GM10847 (cell line): ENCODE results near the gene HGS.

Experiments
- POLR2A ChIP-seq: IDR thresholded peaks from 2 replicates; pipeline ENCODE4 v1.6.1; 2011; ENCODE audit not compliant: insufficient read length; ENCODE audit errors: extremely low read depth

HGS gene

DNA sequence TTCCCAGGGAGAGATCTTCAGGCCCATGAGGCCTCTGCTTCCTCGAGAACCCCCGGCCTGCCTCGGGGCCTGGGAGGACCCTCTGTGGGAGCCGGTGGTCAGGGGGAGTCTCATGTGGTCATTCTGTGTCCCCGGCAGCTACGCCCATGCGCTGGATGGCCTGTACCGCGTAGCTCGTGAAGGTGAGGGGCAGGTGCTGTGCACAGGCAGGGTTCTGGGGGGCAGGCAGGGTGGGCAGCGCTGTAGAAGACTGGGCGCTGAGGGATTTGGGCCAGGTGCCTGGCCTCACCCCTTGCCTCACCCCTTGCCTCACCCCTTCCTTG, 32.8 kb downstream of the HGS start:
- no peak for TF ChIP-seq POLR2A

DNA sequence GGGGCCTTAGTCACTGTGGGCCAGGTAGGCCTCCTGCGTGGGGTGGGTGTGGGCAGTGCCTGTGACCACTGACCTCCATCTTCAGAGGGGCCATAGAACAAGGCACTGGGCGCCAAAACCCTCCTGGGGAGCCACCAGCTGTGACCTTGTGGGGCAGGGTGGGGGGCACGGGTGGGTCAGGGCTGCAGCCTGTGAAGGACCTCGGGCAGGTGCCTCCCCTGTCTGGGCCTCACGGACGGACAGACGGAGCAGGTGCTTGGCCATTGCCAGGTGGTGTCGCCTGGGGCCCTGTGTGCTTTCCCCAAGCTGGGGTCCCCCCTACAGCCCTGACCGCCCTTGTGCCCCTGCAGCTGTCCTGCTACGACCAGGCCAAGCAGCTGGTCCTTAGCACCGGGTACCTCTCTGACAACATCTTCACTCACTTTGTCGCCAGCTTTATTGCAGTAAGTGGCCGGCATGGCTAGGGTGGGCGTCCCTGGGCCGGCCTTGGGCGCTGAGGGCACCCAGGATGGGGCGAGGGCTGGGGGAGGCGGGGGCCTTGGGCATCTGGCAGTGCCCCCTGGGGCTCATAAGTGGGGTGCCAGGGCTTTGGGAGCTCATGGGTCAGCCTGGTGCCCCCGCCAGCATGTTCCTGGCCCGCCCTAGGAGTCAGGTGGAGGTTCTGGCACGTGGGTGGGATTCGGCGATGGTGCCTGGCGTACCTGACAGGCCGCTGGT, 33.4 kb downstream of the HGS start:
- no peak for TF ChIP-seq POLR2A

DNA sequence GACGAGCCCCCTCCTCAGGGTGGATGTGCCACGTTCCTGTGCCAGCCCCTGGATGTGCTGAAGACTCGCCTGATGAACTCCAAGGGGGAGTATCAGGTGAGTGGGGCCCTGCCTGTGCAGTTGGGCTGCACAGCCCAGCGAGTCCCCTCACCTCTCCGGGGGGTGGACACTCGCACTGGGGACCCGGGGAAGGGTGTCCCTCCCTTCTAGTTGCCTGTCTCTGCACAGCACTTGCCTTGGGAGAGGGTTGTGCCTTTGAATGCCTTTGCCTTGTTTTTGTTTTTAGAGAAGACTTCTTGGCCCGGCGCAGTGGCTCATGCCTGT, 33.9 kb downstream of the HGS start:
- TF ChIP-seq POLR2A = no peak

DNA sequence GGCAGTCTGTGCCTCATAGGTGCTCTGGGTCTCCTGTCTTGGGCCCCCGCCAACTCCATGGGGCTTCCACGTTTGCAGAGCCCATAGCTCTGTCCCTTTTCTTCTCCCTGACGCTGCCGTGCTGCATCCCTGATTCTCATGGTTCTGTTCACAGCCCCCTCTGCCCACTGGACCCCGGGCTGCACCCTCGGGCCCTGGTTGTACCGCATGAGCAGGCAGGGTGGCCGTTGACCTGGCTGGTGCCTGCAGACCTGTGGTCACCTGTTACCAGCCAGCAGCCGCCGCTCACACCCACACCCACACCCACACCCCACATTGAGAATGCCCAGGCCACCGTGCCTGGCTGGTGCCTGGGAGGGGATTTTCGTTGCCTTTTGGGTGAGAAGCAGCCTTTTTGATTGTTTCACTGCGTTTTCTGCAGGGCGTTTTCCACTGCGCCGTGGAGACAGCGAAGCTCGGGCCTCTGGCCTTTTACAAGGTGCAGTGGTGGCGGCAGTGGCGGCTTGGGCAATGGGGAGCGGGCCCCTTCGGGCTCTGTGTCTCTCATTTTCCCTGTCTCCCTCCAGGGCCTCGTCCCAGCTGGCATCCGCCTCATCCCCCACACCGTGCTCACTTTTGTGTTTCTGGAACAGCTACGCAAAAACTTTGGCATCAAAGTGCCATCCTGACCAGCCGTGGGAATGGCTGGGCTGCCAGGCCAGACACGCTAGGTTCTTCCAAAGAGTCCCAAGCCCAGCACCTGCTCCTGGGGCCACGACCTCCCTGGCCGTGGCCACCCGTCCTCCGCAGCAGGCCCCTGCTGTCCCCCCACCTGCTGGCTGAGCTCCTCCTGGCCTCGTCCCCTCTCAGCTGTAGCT, 35.8 kb downstream of the HGS start:
- TF ChIP-seq POLR2A = no peak

DNA sequence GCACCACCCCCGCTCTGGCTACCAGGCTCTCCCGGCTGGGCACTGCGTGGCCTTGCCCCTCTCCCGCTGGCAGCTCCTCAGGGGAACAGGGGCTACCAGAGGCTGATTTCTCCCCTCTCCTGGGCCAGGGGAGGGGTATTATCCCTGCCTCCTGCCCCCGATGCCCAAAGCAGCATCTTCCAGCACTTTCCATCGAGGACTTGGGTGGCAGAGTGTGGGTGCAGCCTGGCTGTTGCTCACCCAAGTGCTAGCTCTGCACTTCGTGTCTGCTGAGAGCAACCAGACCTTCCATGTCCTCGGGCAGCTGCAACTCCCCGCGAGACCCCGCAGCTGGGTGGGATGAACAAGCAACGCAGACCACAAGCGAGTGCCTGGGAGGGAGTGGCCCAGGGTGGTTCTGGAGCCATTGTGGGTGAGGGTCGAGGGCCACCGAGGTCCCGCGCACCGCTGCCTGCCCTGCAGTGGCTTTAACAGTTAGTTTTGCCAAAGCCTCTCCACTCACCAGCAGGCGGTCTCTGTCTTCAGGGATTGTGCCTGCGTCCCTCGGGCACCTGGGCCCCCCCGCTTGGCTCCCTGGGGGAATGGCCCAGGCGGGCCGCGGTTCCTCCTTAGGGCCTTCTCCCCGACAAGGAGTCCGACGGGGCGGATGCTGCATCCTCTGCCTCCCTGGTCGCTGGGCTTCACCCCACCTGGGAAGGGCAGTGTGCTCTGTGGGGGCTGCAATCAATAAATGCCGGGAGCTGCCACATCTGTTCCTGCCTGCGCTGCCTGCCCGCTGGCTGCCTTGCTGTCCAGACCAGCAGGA, 36.7 kb downstream of the HGS start:
- no peak for TF ChIP-seq POLR2A

DNA sequence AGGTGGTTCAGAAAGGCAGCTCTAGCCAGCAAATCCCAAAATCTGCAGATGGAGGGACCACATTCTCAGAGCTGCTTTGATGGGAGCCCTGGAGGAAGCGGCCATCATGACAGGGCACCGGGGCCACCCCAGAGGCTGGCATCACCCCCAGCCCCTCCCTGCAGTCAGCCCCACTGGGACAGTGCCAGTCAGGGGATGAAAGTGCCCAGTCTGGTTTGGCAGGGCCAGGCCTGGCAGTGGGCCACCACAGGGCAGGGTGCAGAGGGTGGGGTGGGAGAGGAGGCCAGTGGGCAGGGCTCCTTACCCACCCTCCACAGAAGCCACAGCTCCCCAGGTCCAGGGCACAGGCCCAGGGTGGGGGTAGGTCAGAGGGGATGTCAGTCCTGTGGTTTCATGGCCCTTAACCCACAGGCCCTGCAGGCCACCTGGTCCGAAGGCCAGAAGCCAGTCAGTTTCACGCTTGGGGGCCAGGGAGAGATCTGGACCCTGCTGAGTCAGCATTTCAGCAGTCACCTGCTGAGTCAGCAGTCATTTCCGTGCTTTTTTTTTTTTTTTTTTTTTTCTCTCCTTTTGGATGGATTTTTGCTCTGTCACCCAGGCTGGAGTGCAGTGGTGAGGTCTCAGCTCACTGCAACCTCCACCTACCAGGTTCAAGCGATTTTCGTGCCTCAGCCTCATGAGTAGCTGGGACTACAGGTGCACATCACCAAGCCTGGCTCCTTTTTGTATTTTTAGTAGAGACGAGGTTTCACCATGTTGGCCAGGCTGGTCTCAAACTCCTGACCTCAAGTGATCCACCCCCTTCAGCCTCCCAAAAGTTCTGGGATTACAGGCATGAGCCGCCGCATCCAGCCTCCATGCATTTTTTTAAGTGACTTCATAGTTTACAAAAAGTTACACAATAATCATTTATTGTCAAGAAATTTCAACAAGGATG, 38.6 kb downstream of the HGS start:
- no peak for TF ChIP-seq POLR2A

DNA sequence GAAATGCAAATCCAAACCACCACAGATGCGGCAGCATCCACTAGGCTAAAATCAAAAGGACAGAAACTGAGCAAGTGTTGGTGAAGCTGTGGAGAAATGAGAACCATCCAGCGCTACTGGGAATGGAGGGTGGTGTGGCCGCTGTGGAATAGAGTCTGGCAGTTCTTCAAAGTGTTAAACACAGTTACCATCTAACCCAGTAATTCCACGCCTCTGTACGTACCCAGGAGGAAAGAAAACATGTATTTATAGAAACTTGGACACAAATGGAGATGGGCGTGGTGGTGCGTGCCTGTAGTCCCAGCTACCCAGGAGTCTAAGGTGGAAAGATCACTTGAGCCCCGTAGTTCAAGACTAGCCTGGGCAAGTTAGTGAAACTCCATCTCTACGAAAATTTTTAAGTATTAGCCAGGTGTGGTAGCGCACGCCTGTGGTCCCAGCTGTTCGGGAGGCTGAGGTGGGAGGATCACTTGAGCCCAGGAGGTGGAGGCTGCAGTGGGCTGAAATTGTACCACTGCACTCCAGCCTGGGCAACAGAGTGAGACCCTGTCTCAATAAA, 39.9 kb downstream of the HGS start:
- TF ChIP-seq POLR2A = no peak

DNA sequence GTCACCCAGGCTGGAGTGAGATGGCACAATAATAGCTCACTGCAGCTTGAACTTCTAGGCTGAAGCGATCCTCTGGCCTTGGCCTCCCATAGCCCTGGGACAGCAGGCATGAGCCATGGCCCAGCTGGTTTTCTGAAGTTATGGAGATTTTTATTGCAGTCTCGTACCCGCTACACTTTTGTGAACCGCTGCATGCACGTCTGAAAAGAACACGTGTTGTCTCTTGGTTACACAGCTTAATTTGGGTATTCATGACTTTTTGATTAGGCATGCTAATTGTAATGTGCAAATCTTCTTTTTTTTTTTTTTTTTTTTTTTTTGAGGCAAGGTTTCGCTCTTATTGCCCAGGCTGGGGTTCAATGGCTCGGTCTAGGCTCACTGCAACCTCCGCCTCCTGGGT, 41.6 kb downstream of the HGS start:
- TF ChIP-seq POLR2A = no peak

DNA sequence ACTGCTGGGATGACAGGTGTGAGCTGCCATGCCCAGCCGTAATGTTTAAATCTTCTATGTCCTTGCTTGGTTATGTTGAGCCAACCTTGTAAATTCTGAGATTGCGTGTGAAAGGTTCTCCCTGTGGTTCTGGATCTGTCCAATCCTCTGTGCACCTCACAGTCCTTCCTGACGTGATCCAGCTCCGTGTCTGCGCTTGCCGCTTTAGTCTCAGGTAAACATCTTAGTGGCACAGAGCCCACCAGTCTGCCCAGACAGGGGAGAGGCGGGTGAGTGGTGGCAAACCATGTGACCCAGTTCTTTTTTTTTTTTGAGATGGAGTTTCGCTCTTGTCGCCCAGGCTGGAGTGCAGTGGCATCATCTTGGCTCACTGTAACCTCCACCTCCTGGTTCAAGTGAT, 42.2 kb downstream of the HGS start:
- TF ChIP-seq POLR2A = no peak

DNA sequence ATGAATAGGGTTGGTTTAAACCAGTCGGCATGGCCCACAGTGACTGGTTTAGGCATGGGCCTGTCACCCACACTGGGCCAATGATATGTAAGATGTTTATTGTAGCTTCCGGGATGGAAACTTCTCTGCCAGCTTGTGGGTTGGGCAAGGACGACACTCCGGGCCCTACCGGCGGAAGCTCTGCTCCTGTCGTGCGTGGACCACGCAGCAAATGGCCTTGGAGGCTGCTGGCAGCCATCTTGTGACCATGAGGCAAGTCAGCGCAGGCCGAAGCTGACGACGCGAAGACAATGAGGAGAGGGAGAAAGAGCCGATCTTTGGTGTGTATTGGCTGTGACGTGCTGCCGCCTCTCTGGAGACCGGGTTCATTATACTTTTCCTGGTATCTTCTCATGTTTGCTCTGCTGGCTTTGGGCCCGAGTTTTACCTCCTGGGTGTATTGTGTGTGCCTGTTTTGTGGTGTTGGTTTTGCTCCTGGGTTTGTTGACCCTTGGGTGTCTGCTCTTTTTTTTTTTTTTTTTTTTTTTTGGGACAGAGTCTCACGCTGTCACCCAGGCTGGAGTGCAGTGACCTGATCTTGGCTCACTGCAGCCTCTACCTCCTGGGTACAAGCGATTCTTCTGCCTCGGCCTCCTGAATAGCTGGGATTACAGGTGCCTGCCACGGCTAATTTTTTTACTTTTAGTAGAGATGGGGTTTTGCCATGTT, 43.7 kb downstream of the HGS start:
- no peak for TF ChIP-seq POLR2A

DNA sequence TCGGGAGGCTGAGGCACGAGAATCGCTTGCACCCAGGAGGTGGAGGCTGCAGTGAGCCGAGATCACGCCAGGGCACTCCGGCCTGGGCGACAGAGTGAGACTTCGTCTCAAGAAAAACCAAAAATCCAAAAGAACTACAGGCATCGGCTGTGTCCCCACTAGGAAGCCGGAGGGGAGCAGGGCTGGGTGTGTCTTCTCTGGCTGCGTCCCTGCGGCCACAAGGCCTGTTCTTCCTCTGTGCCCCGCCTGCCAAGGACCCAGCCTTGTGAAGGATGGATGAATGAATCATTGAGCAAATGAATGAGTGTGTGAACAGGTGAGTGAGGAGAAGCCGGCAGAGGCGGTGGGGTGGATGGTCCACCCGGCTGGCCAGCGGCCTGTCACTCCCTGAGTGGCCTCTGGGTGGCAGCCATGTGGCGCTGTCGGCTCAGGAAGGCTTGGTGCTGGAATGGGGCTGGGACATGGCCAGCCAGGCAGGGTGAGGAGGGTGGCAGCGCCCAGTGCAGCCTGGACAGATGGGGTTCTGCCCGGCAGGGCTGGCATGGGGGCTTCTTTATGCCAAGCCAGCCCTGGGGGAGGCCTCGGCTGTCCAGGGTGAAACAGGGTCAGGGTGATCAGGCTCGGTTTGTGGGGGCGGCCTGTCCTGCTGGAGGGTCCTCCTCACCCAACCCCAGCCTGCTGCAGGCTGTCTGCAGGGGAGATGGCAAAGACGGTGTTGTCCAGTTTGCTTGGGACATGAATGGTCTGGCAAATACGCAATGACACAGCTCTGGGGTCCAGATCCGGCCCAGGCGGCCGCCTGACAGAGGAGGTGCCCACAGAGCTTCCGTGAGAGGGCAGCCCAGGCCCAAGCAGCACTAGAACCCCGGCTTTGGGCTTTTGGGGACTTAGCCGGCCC, 49.9 kb downstream of the HGS start:
- no peak for TF ChIP-seq POLR2A

DNA sequence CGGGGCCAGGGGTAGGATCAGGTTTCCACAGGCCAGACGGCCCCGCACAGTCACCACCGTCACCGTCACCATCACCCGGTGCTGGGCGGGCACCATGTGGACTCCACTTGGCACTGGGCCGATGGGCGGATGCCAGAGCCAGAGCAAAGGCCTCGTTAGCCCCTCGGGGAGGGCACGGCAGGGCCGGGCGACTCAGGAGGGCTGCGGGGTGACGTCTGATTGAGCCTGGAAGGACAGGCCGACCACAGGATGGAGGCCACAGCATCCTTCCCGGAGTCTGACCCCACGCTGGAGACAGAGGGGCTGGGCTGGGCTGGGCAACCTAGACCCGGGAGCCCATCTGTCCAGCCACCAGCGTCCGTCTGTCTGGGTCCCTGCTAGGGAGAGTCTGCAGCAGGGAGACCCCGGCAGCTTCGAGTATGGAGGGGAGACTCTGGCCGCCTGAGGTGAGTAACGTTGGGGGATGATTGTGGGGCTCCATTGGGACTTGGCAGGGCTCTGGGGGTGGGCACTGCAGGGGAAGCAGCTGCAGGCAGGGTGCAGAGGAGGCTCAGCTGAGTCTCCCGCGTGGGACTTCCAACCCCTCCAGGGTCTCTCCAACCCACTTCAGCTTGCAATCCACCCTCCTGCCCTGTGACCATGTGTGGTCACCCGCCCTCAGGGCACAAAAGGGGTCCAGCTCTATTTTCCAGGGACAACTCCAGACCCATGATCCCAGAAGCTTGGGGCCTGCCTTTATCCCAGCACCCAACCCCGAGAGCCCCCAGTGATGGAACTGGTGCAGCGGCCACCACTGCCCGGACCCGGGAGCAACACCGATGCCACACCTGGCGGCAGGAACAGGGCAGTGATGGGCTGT, 50.8 kb downstream of the HGS start:
- no peak for TF ChIP-seq POLR2A
